Naive B cell (primary cell): ENCODE measurements around the gene CNDP2. TPM values are rescaled to one million over a fixed set of nuclear protein-coding genes. Genes with fewer than 3 reads are reported as not detected.

Source experiments
- ATAC-seq, 2 donors: fragments of 150-1000 bp; cut with Tn5 transposase; 2 replicates each; pipeline ENCODE4 v1.10.0; 2021; ENCODE audit warnings: low read depth in 2 of 2, mild to moderate bottlenecking in 2 of 2, moderate library complexity in 2 of 2
- DNase-seq: peaks from one replicate; pipeline ENCODE4 v3.0.0; 2022
- H3K27ac Mint-ChIP-seq, 6 donors: one replicate each; pipeline ENCODE4 v1.8.0; 2020 to 2022; ENCODE audit warnings: mild to moderate bottlenecking in 6 of 6, mixed read lengths in 6 of 6, moderate library complexity in 5 of 6, inconsistent platforms in 2 of 6
- H3K27me3 Mint-ChIP-seq, 3 donors: one replicate each; pipeline ENCODE4 v1.8.0; 2021 to 2022; ENCODE audit warnings: mixed read lengths in 3 of 3, mild to moderate bottlenecking in 1 of 3
- H3K36me3 Mint-ChIP-seq, 2 donors: one replicate each; pipeline ENCODE4 v1.8.0; 2020 to 2022; ENCODE audit warnings: mixed read lengths in 2 of 2, inconsistent platforms in 1 of 2, mild to moderate bottlenecking in 1 of 2
- H3K4me1 Mint-ChIP-seq, 3 donors: one replicate each; pipeline ENCODE4 v1.8.0; 2020 to 2022; ENCODE audit warnings: mixed read lengths in 3 of 3, inconsistent platforms in 1 of 3, mild to moderate bottlenecking in 1 of 3, moderate library complexity in 1 of 3
- H3K4me3 Mint-ChIP-seq, 8 donors: one replicate each; pipeline ENCODE4 v1.8.0; 2020 to 2022; ENCODE audit warnings: mild to moderate bottlenecking in 8 of 8, mixed read lengths in 8 of 8, moderate library complexity in 8 of 8, inconsistent platforms in 2 of 8
- H3K9me3 Mint-ChIP-seq, 7 donors: one replicate each; pipeline ENCODE4 v1.8.0; 2020 to 2022; ENCODE audit warnings: mixed read lengths in 7 of 7, mild to moderate bottlenecking in 5 of 7, inconsistent platforms in 2 of 7, moderate library complexity in 1 of 7
- polyA plus RNA-seq, 6 donors: library from polyadenylated mRNA; unstranded; fragments of 300-500 nt; fragmentation: Illumina TruSeq; gene quantifications; one replicate each; pipeline ENCODE4 v1.2.3, GENCODE V29; 2021; ENCODE audit warnings: low read depth in 6 of 6

CNDP2 gene
- 100 to 1,000 TPM; 114 to 283 (median 207) TPM for polyA plus RNA-seq

- H3K27me3 Mint-ChIP-seq, result no peaks in the 10 kb centered on the region
- H3K4me3 Mint-ChIP-seq, result peak within 1 kb of the TSS; percentile 91 to 98 (median 96)
- ATAC-seq, result peak; percentile 76 to 81
- H3K36me3 Mint-ChIP-seq, result peaks cover 0 to under 1% of the 10 kb centered on the region in 2 donors
- peaks cover 39 to 53% (median 39%) of the 10 kb centered on the region in 3 donors for H3K4me1 Mint-ChIP-seq
- peak; percentile 99 for DNase-seq
- H3K27ac Mint-ChIP-seq, result peak within 1 kb of the TSS; percentile 96 to 99 (median 98)
- no peaks in the 10 kb centered on the region for H3K9me3 Mint-ChIP-seq
Observed at GRCh38 chr18:74495581-74496507, at the start of gene CNDP2. TSS of gene CNDP2 (plus strand) at chr18:74496363. CDS start at chr18:74499974, 3,611 bp downstream.

- DNase-seq, result no peak
- Mint-ChIP-seq H3K27ac (no peak overlapping the region), H3K4me1 (no peaks in the 10 kb centered on the region), H3K4me3 (no peak overlapping the region), H3K9me3 (peaks cover 0 to 2% (median 0%) of the 10 kb centered on the region in 7 donors), H3K27me3 (peaks cover 0 to 17% (median 0%) of the 10 kb centered on the region in 3 donors), H3K36me3 (no peaks in the 10 kb centered on the region)
- no peak for ATAC-seq
Observed at GRCh38 chr18:74446631-74447403, 49.3 kb upstream of the CNDP2 start.

GRCh38 chr18:74447404-74448152 lies 48.6 kb upstream of the CNDP2 start:
- H3K36me3 Mint-ChIP-seq, result no peaks in the 10 kb centered on the region
- peaks cover 0 to 17% (median 5%) of the 10 kb centered on the region in 3 donors for H3K27me3 Mint-ChIP-seq
- no peaks in the 10 kb centered on the region for H3K4me1 Mint-ChIP-seq
- DNase-seq (no peak), ATAC-seq (no peak)
- peaks cover 0 to 2% (median 0%) of the 10 kb centered on the region in 7 donors for H3K9me3 Mint-ChIP-seq
- H3K27ac Mint-ChIP-seq, result no peak overlapping the region
- H3K4me3 Mint-ChIP-seq, result no peak overlapping the region

- no peaks in the 10 kb centered on the region for H3K4me1 Mint-ChIP-seq
- H3K27me3 Mint-ChIP-seq, result peaks cover 18 to 32% (median 24%) of the 10 kb centered on the region in 3 donors
- no peak overlapping the region for H3K4me3 Mint-ChIP-seq
- no peaks in the 10 kb centered on the region for H3K36me3 Mint-ChIP-seq
- peaks cover 0 to 2% (median 0%) of the 10 kb centered on the region in 7 donors for H3K9me3 Mint-ChIP-seq
- H3K27ac Mint-ChIP-seq, result no peak overlapping the region
- no peak for DNase-seq
- ATAC-seq, result no peak
Observed at GRCh38 chr18:74450626-74451025, 45.5 kb upstream of the CNDP2 start.

- Mint-ChIP-seq H3K9me3 (peaks cover 0 to 1% (median 0%) of the 10 kb centered on the region in 7 donors), H3K27me3 (peaks cover 18 to 29% (median 27%) of the 10 kb centered on the region in 3 donors), H3K4me1 (peaks cover 0 to 4% (median 0%) of the 10 kb centered on the region in 3 donors), H3K27ac (no peak overlapping the region), H3K36me3 (no peaks in the 10 kb centered on the region), H3K4me3 (no peak overlapping the region)
- no peak for DNase-seq
- no peak for ATAC-seq
Observed at GRCh38 chr18:74451148-74451547, 45.0 kb upstream of the CNDP2 start.

- ATAC-seq (no peak), DNase-seq (no peak)
- Mint-ChIP-seq H3K4me1 (peaks cover 8 to 10% (median 8%) of the 10 kb centered on the region in 3 donors), H3K27ac (no peak overlapping the region), H3K27me3 (peaks cover 29 to 38% (median 36%) of the 10 kb centered on the region in 3 donors), H3K36me3 (peaks cover 0 to 10% of the 10 kb centered on the region in 2 donors), H3K9me3 (peaks cover 0 to 1% (median 0%) of the 10 kb centered on the region in 7 donors), H3K4me3 (no peak overlapping the region)
Observed at GRCh38 chr18:74453016-74453566, 43.1 kb upstream of the CNDP2 start.

GRCh38 chr18:74453642-74454198 lies 42.4 kb upstream of the CNDP2 start:
- DNase-seq, result no peak
- peak overlapping the region in 1 of 8 donors; percentile 14 for H3K4me3 Mint-ChIP-seq
- peaks cover 0 to 10% of the 10 kb centered on the region in 2 donors for H3K36me3 Mint-ChIP-seq
- peaks cover 0 to 1% (median 0%) of the 10 kb centered on the region in 7 donors for H3K9me3 Mint-ChIP-seq
- peaks cover 35 to 44% (median 43%) of the 10 kb centered on the region in 3 donors for H3K27me3 Mint-ChIP-seq
- no peak for ATAC-seq
- H3K27ac Mint-ChIP-seq, result no peak overlapping the region
- peaks cover 8 to 16% (median 12%) of the 10 kb centered on the region in 3 donors for H3K4me1 Mint-ChIP-seq

- ATAC-seq, result no peak
- Mint-ChIP-seq H3K4me1 (peaks cover 8 to 16% (median 12%) of the 10 kb centered on the region in 3 donors), H3K9me3 (peaks cover 0 to 1% (median 0%) of the 10 kb centered on the region in 7 donors), H3K36me3 (peaks cover 0 to 10% of the 10 kb centered on the region in 2 donors), H3K4me3 (peak overlapping the region in 1 of 8 donors; percentile 26), H3K27ac (no peak overlapping the region), H3K27me3 (peaks cover 38 to 49% (median 46%) of the 10 kb centered on the region in 3 donors)
- DNase-seq, result no peak
Observed at GRCh38 chr18:74454279-74454751, 41.8 kb upstream of the CNDP2 start.

- Mint-ChIP-seq H3K27ac (no peak overlapping the region), H3K4me1 (peaks cover 8 to 16% (median 12%) of the 10 kb centered on the region in 3 donors), H3K36me3 (peaks cover 0 to 10% of the 10 kb centered on the region in 2 donors), H3K9me3 (peaks cover 0 to 1% (median 0%) of the 10 kb centered on the region in 7 donors), H3K4me3 (peak overlapping the region in 2 of 8 donors; percentile 45 to 54), H3K27me3 (peaks cover 48 to 54% (median 53%) of the 10 kb centered on the region in 3 donors)
- no peak for ATAC-seq
- no peak for DNase-seq
Observed at GRCh38 chr18:74455386-74455785, 40.8 kb upstream of the CNDP2 start.

GRCh38 chr18:74456017-74456348 lies 40.2 kb upstream of the CNDP2 start:
- peaks cover 8 to 16% (median 12%) of the 10 kb centered on the region in 3 donors for H3K4me1 Mint-ChIP-seq
- DNase-seq (no peak), ATAC-seq (no peak)
- peaks cover 0 to 10% of the 10 kb centered on the region in 2 donors for H3K36me3 Mint-ChIP-seq
- H3K27ac Mint-ChIP-seq, result no peak overlapping the region
- peaks cover 0 to 1% (median 0%) of the 10 kb centered on the region in 7 donors for H3K9me3 Mint-ChIP-seq
- peaks cover 50 to 58% (median 54%) of the 10 kb centered on the region in 3 donors for H3K27me3 Mint-ChIP-seq
- peak overlapping the region in 3 of 8 donors; percentile 21 to 45 (median 35) for H3K4me3 Mint-ChIP-seq

- H3K4me3 Mint-ChIP-seq, result peak overlapping the region in 5 of 8 donors; percentile 21 to 49 (median 45)
- H3K36me3 Mint-ChIP-seq, result peaks cover 0 to 10% of the 10 kb centered on the region in 2 donors
- H3K27me3 Mint-ChIP-seq, result peaks cover 50 to 60% (median 58%) of the 10 kb centered on the region in 3 donors
- peaks cover 8 to 16% (median 12%) of the 10 kb centered on the region in 3 donors for H3K4me1 Mint-ChIP-seq
- no peak for DNase-seq
- no peak for ATAC-seq
- no peak overlapping the region for H3K27ac Mint-ChIP-seq
- peaks cover 0 to 1% (median 0%) of the 10 kb centered on the region in 7 donors for H3K9me3 Mint-ChIP-seq
Observed at GRCh38 chr18:74456349-74457042, 39.7 kb upstream of the CNDP2 start.
